DOHH2 (cell line): ENCODE measurements around the gene VSX1.

ENCODE experiments used
- H3F3A ChIP-seq: fragments of 200-600 bp; sonication (generic), shearing (Covaris generic); 2 replicates; pipeline ENCODE4 v1.6.0; 2016; ENCODE audit warnings: antibody characterized with exemption, mild to moderate bottlenecking; ENCODE audit not compliant: control insufficient read depth, insufficient read depth
- H3K27ac ChIP-seq: fragments of 200-600 bp; sonication (generic); 2 replicates; pipeline ENCODE4 v1.5.1; 2014; ENCODE audit warnings: low read depth, mild to moderate bottlenecking, low read length, moderate library complexity
- H3K27me3 ChIP-seq: fragments of 200-600 bp; sonication (generic); 2 replicates; pipeline ENCODE4 v1.6.1; 2014; ENCODE audit warnings: mild to moderate bottlenecking, low read length, mixed read lengths; ENCODE audit not compliant: control insufficient read depth
- H3K36me3 ChIP-seq: fragments of 200-600 bp; sonication (generic); 2 replicates; pipeline ENCODE4 v1.6.1; 2014; ENCODE audit warnings: mild to moderate bottlenecking, low read length, moderate library complexity, mixed read lengths; ENCODE audit not compliant: control insufficient read depth
- H3K4me1 ChIP-seq: fragments of 200-600 bp; sonication (generic); 2 replicates; pipeline ENCODE4 v1.6.1; 2014; ENCODE audit warnings: mild to moderate bottlenecking, low read length, mixed read lengths; ENCODE audit not compliant: control insufficient read depth
- H3K4me2 ChIP-seq: fragments of 200-600 bp; sonication (generic); 2 replicates; pipeline ENCODE4 v1.6.0; 2014; ENCODE audit warnings: mild to moderate bottlenecking, low read length, moderate library complexity
- H3K4me3 ChIP-seq: fragments of 200-600 bp; sonication (generic); 2 replicates; pipeline ENCODE4 v1.5.1; 2014; ENCODE audit warnings: mild to moderate bottlenecking, low read length, mixed read lengths
- H3K79me2 ChIP-seq: fragments of 200-600 bp; sonication (generic); 2 replicates; pipeline ENCODE4 v1.6.1; 2014; ENCODE audit warnings: mild to moderate bottlenecking, low read length, mixed read lengths; ENCODE audit not compliant: control insufficient read depth
- H3K9me2 ChIP-seq: fragments of 200-600 bp; sonication (generic); replicated peaks from 2 replicates; pipeline ENCODE4 v1.6.1; 2014; ENCODE audit warnings: mild to moderate bottlenecking, low read length, mixed read lengths; ENCODE audit not compliant: control insufficient read depth
- H3K9me3 ChIP-seq: fragments of 200-600 bp; sonication (generic); 2 replicates; pipeline ENCODE4 v1.6.1; 2014; ENCODE audit warnings: antibody characterized with exemption, low read length, mixed read lengths; ENCODE audit not compliant: control insufficient read depth, insufficient read depth
- H4K20me1 ChIP-seq: fragments of 200-600 bp; sonication (generic); 2 replicates; pipeline ENCODE4 v1.6.0; 2014; ENCODE audit warnings: low read depth, mild to moderate bottlenecking, antibody characterized with exemption, low read length, moderate library complexity; ENCODE audit not compliant: control insufficient read depth, insufficient read depth
- EZH2phosphoT487 ChIP-seq: fragments of 200-600 bp; sonication (generic); IDR thresholded peaks from 2 replicates; pipeline ENCODE4 v1.6.1; 2017; ENCODE audit warnings: borderline replicate concordance, mild to moderate bottlenecking, antibody characterized with exemption, low read length, moderate library complexity, mixed read lengths
- TF ChIP-seq, protein P1 (sequence below): fragments of 200-600 bp; sonication (generic); IDR thresholded peaks from one replicate; pipeline ENCODE4 v1.5.1; 2014; ENCODE audit warnings: antibody characterized with exemption, mild to moderate bottlenecking, low read depth, low read length; ENCODE audit not compliant: poor library complexity, severe bottlenecking

The VSX1 gene

DNA sequence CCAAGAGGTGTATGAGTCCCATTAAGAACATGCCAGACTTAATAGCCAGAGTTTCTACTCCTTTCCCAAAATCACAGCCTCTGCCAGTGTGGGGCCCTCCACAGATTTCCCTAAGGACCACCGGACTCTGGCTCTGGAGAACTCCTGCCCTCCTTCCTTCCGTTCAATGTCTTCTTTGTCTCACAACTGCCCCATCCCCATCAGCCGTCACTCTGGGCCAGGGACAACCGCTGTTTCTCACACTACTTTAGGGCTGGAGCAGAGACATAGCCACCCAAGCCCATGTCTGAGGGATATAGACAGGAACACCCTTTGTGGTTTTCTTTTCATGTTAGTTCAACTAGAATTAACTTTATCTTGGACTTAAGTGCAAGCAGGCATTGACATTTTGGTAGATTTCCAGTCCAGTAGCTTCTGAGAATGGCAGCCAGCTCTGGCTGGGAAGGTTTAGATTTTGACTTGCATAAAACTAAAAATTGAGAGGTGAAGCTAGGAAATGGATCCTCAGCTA, 17.3 kb downstream of the VSX1 start:
- no peaks in the 10 kb centered on the region for H3K9me2 ChIP-seq
- H4K20me1 ChIP-seq, result no peaks in the 10 kb centered on the region
- no peaks in the 10 kb centered on the region for H3K4me1 ChIP-seq
- TF ChIP-seq, protein P1, sequence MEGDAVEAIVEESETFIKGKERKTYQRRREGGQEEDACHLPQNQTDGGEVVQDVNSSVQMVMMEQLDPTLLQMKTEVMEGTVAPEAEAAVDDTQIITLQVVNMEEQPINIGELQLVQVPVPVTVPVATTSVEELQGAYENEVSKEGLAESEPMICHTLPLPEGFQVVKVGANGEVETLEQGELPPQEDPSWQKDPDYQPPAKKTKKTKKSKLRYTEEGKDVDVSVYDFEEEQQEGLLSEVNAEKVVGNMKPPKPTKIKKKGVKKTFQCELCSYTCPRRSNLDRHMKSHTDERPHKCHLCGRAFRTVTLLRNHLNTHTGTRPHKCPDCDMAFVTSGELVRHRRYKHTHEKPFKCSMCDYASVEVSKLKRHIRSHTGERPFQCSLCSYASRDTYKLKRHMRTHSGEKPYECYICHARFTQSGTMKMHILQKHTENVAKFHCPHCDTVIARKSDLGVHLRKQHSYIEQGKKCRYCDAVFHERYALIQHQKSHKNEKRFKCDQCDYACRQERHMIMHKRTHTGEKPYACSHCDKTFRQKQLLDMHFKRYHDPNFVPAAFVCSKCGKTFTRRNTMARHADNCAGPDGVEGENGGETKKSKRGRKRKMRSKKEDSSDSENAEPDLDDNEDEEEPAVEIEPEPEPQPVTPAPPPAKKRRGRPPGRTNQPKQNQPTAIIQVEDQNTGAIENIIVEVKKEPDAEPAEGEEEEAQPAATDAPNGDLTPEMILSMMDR, result no peak
- TF ChIP-seq EZH2phosphoT487, result no peak
- H3K4me3 ChIP-seq, result no peak overlapping the region
- peaks cover 69% of the 10 kb centered on the region for H3K27me3 ChIP-seq
- no peaks in the 10 kb centered on the region for H3F3A ChIP-seq
- peaks cover 6% of the 10 kb centered on the region; the same call in 1 of the 2 replicates for H3K9me3 ChIP-seq
- no peak overlapping the region for H3K4me2 ChIP-seq
- H3K27ac ChIP-seq, result no peak overlapping the region
- no peaks in the 10 kb centered on the region for H3K79me2 ChIP-seq
- no peaks in the 10 kb centered on the region for H3K36me3 ChIP-seq

GRCh38 chr20:25063981-25064380, 18.0 kb downstream of the VSX1 start:
- Histone ChIP-seq H3K27me3 (peaks cover 70% of the 10 kb centered on the region), H3K9me2 (no peaks in the 10 kb centered on the region), H3K36me3 (no peaks in the 10 kb centered on the region), H3K27ac (no peak overlapping the region), H3K4me3 (no peak overlapping the region), H3K4me2 (no peak overlapping the region), H3K4me1 (peaks cover 6% of the 10 kb centered on the region), H3F3A (0 out of 2 replicates have a peak, but pooled peaks cover 4% of the 10 kb centered on the region), H4K20me1 (no peaks in the 10 kb centered on the region), H3K9me3 (peaks cover 6% of the 10 kb centered on the region; the same call in 1 of the 2 replicates), H3K79me2 (no peaks in the 10 kb centered on the region)
- TF ChIP-seq EZH2phosphoT487, result no peak
- TF ChIP-seq, protein P1, result no peak

DNA sequence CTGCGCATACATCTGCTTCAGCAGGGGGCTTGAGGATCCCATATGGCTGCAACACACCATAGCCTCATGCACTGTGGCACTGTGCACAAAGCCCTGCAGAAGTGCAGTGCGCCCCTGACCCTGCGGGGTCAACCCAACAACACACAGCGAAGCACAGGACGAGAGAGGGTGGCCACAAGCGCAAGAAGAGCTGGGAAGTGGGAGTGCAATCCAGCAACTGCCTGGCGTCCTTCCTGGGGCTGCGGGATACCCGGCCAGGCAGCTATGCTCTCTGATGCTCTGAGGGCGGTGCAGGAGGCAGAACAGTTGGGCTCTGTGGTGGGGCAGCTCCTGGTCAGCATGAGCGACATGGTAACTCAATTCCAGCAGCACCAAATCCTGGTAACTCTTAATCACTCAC, 18.4 kb downstream of the VSX1 start:
- Histone ChIP-seq H3K27me3 (peaks cover 75% of the 10 kb centered on the region), H4K20me1 (no peaks in the 10 kb centered on the region), H3K36me3 (no peaks in the 10 kb centered on the region), H3K4me1 (peaks cover 10% of the 10 kb centered on the region), H3K27ac (no peak overlapping the region), H3K4me3 (no peak overlapping the region), H3K9me2 (no peaks in the 10 kb centered on the region), H3K79me2 (no peaks in the 10 kb centered on the region), H3K4me2 (no peak overlapping the region), H3K9me3 (peaks cover 6% of the 10 kb centered on the region; the same call in 1 of the 2 replicates), H3F3A (0 out of 2 replicates have a peak, but pooled peaks cover 4% of the 10 kb centered on the region)
- no peak for TF ChIP-seq EZH2phosphoT487
- TF ChIP-seq, protein P1, result no peak
